ENCODE results near the gene RAD51AP1.
A peak's percentile ranks its signal among the peaks of the same experiment; 100 is the strongest.

The RAD51AP1 gene

DNA sequence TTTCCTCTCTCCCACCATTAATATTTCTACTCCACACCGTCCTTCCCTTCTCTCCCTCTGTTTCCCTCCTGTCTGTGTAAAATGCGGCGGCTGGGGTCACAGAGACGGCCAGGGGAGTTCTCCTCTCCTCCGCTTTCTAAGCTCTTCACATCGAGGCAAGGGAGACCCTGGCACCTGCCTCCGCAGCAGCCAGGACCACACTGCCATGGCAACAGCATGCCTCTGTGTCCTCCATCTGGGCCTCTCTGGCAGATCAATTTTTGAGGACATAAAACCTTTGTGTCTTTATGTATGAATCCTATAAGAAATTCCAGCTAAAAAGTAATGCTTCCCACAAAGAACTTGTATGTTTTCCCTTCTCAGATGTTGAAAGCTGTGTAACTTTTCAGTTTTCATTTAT is 64.7 kb downstream of the RAD51AP1 start:
- no peak for DNase-seq

DNA sequence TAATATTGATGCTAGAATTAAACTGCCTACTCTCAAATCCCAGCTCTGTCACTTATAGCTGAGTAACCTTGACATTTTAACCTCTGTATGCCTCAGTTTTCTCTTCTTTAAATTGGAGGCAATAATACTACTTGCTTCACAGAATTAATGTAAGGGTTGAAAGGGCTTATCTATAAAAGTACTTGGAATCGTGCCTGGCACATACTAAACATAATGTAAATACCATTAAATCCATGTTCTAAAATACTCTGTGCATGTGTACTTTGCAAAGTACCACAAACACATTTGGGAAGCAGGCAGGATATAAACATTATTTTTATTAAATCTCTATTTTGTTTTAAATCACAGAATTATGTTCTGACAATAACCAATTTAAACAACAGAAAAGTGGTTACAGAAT is 65.3 kb downstream of the RAD51AP1 start:
- DNase-seq, result no peak

DNA sequence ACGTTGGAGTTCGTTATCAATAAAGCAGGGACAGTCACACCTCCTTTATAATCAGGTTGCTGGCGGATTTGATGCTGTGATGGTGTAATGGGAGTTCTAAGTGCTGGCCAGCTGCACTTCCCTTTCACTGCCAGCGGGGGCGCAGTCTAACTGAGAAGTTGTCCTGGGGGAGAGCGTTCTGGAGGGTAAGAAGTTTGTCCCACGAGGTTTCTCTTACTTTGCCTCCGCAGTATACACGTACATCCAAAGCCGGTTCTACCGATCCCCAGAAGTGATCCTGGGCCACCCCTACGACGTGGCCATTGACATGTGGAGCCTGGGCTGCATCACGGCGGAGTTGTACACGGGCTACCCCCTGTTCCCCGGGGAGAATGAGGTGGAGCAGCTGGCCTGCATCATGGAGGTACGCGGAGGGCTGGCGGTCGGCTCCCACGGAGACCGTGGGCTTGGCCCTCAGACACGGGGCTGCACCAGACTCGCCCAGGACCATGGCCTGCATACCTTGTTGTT is 66.0 kb downstream of the RAD51AP1 start:
- DNase-seq, result peak; percentile 92

DNA sequence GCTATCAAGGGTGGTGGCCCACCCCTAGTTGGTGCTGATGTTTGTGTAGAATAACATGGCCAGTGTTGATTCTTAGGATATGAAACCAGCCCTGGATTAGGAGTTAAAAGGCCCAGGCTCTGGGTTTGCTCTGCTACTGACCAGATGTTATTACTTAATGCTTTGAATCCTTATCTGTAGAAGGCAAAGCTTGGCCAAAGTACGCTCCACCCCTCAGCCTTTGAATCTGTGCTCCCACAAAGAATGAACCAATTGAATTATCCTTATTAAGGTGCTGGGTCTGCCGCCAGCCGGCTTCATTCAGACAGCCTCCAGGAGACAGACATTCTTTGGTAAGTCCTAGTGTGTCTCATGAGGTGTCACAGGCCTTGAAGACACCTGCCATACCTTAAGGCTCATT is 68.4 kb downstream of the RAD51AP1 start:
- DNase-seq, result no peak

DNA sequence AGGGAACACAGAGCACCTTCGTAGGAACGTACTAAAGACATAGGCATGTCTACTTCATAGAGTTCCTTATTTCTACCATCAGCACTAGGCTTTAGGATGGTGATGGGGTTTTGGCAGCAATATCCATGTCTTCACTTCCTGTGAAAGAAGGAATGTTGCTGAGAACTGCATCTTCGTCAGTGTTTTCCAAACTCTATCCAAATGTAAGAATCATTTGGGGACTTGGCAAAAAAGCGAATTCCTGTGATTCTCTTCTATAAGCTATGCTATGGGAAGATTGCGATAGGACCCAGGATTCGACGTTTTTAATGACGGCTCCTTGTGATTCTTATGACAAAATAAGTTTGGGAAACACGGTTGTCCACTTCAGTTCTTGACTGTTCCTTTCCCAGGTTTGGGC is 70.4 kb downstream of the RAD51AP1 start:
- no peak for DNase-seq

Data from HCEC 1CT (cell line).